CD4-positive, alpha-beta T cell (primary cell): ENCODE results near the gene PDE5A. TPM values are rescaled to one million over a fixed set of nuclear protein-coding genes. Genes with fewer than 3 reads are reported as not detected.
"Not testable (repeated sequence)": the region's sequence is repeated elsewhere in the genome, so short reads cannot be mapped to it uniquely, and the experiment has no call there.

Experiments used
- ATAC-seq: fragments of 200-7000 bp; cut with Tn5 transposase; one replicate; pipeline ENCODE4 v1.10.0; 2022; ENCODE audit warnings: mild to moderate bottlenecking; ENCODE audit not compliant: poor library complexity
- CTCF ChIA-PET: fragments of 350-600 bp; sonication (Branson Sonifier 250); formaldehyde crosslinking; loops from one replicate; lab custom pipeline; 2021; ENCODE audit warnings: antibody characterized with exemption, inconsistent platforms; lab: Charles Lee
- POLR2A ChIA-PET: fragments of 350-600 bp; sonication (Branson Sonifier 250); formaldehyde crosslinking; loops from one replicate; lab custom pipeline; 2021; ENCODE audit warnings: antibody characterized with exemption, inconsistent platforms; lab: Charles Lee
- DNase-seq, 14 experiments: peaks; one replicate each; pipeline ENCODE4 v3.0.0-alpha.2; 2013 to 2020; ENCODE audit warnings: mixed read lengths in 2 of 14
- H3K27ac ChIP-seq, 2 donors: one replicate each; pipeline versions ENCODE4 v1.5.1 to v1.7.0; 2013; ENCODE audit warnings: low read length in 2 of 2, low read depth in 1 of 2, mild to moderate bottlenecking in 1 of 2
- H3K27me3 ChIP-seq, 2 experiments: 1 replicate in 1 of 2; 2 replicates in 1 of 2; pipeline versions ENCODE4 v1.6.1 to v1.7.0; 2013; ENCODE audit warnings: low read length in 2 of 2, control low read depth in 1 of 2, mild to moderate bottlenecking in 1 of 2, moderate library complexity in 1 of 2; ENCODE audit not compliant: insufficient read depth in 2 of 2, control insufficient read depth in 1 of 2
- H3K36me3 ChIP-seq: one replicate; pipeline ENCODE4 v1.6.1; 2013; ENCODE audit warnings: low read length, control low read depth; ENCODE audit not compliant: insufficient read depth
- H3K4me1 ChIP-seq: one replicate; pipeline ENCODE4 v1.6.1; 2013; ENCODE audit warnings: low read length, control low read depth; ENCODE audit not compliant: insufficient read depth
- H3K4me3 ChIP-seq: one replicate; pipeline ENCODE4 v1.5.1; 2013; ENCODE audit warnings: mild to moderate bottlenecking, low read length, moderate library complexity
- H3K9me3 ChIP-seq, 2 experiments: 1 replicate in 1 of 2; 2 replicates in 1 of 2; pipeline versions ENCODE4 v1.6.1 to v1.7.0; 2013; ENCODE audit warnings: low read length in 2 of 2, mild to moderate bottlenecking in 2 of 2, control low read depth in 1 of 2, moderate library complexity in 1 of 2; ENCODE audit not compliant: control insufficient read depth in 1 of 2, insufficient read depth in 1 of 2
- H3K27ac Mint-ChIP-seq: one replicate; pipeline ENCODE4 v1.8.0; 2020; ENCODE audit warnings: mixed read lengths
- H3K27me3 Mint-ChIP-seq: one replicate; pipeline ENCODE4 v1.8.0; 2021; ENCODE audit warnings: mixed read lengths
- H3K36me3 Mint-ChIP-seq: one replicate; pipeline ENCODE4 v1.8.0; 2021; ENCODE audit warnings: low read depth, mixed read lengths
- H3K4me1 Mint-ChIP-seq: one replicate; pipeline ENCODE4 v1.8.0; 2021; ENCODE audit warnings: low read depth, mixed read lengths
- H3K4me3 Mint-ChIP-seq: one replicate; pipeline ENCODE4 v1.8.0; 2020; ENCODE audit warnings: mild to moderate bottlenecking, mixed read lengths
- H3K9me3 Mint-ChIP-seq: one replicate; pipeline ENCODE4 v1.8.0; 2020; ENCODE audit warnings: mixed read lengths
- CTCF ChIP-seq: fragments of 200-600 bp; IDR thresholded peaks from one replicate; pipeline ENCODE4 v1.8.0; 2022; ENCODE audit warnings: antibody characterized with exemption, mild to moderate bottlenecking
- intact Hi-C, 2 experiments: fragments of 100-400 bp; cut with DNase I in 1 of 2; cut with micrococcal nuclease in 1 of 2; formaldehyde crosslinking; loops; one replicate each; pipeline versions ENCODE4 v1.15.1 to v1.9.0; 2023 to 2025; cut with DNase I, micrococcal nuclease
- total RNA-seq, 174 experiments: library from RNA in 2 of 174; stranded (reverse) in 2 of 174; gene quantifications; one replicate each; pipeline ENCODE4 v1.2.3 and lab custom pipeline; 2021 to 2026

PDE5A gene
- total RNA-seq, 2 experiments from 2014 or later = 0.11 to 0.56 TPM

DNA sequence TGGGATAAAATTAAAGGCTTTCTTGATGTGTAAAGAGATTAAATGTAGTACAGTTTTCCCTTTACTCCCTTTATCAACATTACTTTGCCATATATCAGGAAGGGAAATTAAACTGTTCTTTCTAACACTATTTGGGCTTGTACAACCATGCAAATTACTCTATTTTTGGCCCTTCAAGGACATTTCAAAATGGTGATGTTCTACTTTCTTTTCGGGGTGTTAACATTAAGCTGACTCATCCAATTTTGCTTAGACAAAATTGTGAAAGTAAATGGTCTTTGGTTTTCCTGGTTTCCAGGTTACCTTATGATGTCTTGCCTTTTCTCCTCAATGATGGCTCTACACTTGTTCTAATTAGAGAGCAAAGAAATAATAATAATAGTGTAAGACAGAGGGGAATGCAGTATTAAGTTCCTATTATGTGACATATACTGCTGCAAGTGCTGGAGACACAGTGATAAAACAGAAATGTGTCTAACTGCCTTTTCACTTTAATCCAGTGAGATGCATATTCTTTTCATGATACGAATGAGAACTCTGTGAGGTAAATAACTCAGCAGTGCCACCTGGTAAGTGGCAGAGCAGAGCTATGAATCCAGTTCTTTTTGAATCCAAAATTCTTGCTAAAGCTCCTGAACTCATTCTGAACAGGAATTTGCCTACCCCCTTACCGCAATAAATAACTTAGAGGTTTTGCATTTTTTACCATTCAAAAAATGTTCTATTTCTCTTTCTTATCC lies 35.7 kb upstream of the PDE5A start:
- DNase-seq = no peak
- H3K27me3 ChIP-seq = peaks cover 0 to 9% of the 10 kb centered on the region in 2 experiments
- H3K9me3 Mint-ChIP-seq = no peaks in the 10 kb centered on the region
- no peak for ATAC-seq
- H3K27ac Mint-ChIP-seq = no peak overlapping the region
- H3K4me1 Mint-ChIP-seq = no peaks in the 10 kb centered on the region
- no peaks in the 10 kb centered on the region for H3K36me3 Mint-ChIP-seq
- H3K27ac ChIP-seq = no peak overlapping the region
- ChIA-PET POLR2A (no interaction called here), CTCF (interaction anchor here (1.6 kb wide), 1 partner anchor 10 kb away, joined by 5 read pairs; no protein-coding TSS in a partner anchor)
- H3K36me3 ChIP-seq = no peaks in the 10 kb centered on the region
- no peak for TF ChIP-seq CTCF
- H3K4me3 ChIP-seq = no peak overlapping the region
- no peak overlapping the region for H3K4me3 Mint-ChIP-seq
- no peaks in the 10 kb centered on the region for H3K9me3 ChIP-seq
- H3K4me1 ChIP-seq = no peaks in the 10 kb centered on the region
- intact Hi-C loops = no loop called here
- H3K27me3 Mint-ChIP-seq = peaks cover 45% of the 10 kb centered on the region

GRCh38 chr4:119663160-119663788 lies 34.7 kb upstream of the PDE5A start:
- no peak for TF ChIP-seq CTCF
- no peak overlapping the region for H3K27ac Mint-ChIP-seq
- no peaks in the 10 kb centered on the region for H3K4me1 Mint-ChIP-seq
- intact Hi-C loops = no loop called here
- H3K4me3 ChIP-seq = no peak overlapping the region
- H3K4me1 ChIP-seq = no peaks in the 10 kb centered on the region
- POLR2A ChIA-PET = no interaction called here
- no peaks in the 10 kb centered on the region for H3K9me3 ChIP-seq
- H3K27me3 Mint-ChIP-seq = peaks cover 46% of the 10 kb centered on the region
- no peak for ATAC-seq
- H3K36me3 Mint-ChIP-seq = no peaks in the 10 kb centered on the region
- no peaks in the 10 kb centered on the region for H3K36me3 ChIP-seq
- DNase-seq = no peak
- CTCF ChIA-PET = interaction anchor here (1.6 kb wide), 1 partner anchor 9 kb away, joined by 5 read pairs; no protein-coding TSS in a partner anchor
- no peak overlapping the region for H3K27ac ChIP-seq
- H3K4me3 Mint-ChIP-seq = no peak overlapping the region
- peaks cover 0 to 9% of the 10 kb centered on the region in 2 experiments for H3K27me3 ChIP-seq
- H3K9me3 Mint-ChIP-seq = no peaks in the 10 kb centered on the region

- H3K36me3 Mint-ChIP-seq, DNase-seq, H3K4me1 Mint-ChIP-seq, H3K27ac Mint-ChIP-seq, H3K4me3 Mint-ChIP-seq, H3K27ac ChIP-seq, H3K27me3 ChIP-seq, H3K4me1 ChIP-seq, H3K9me3 Mint-ChIP-seq, POLR2A ChIA-PET, H3K9me3 ChIP-seq, ATAC-seq, intact Hi-C loops, H3K4me3 ChIP-seq, H3K36me3 ChIP-seq: not testable (repeated sequence)
- peaks cover 46% of the 10 kb centered on the region for H3K27me3 Mint-ChIP-seq
- CTCF ChIA-PET = interaction anchor here (1.6 kb wide), 1 partner anchor 8 kb away, joined by 5 read pairs; no protein-coding TSS in a partner anchor
These were observed 34.0 kb upstream of the PDE5A start for GRCh38 chr4:119662612-119663011.
